Measurements from ENCODE around the gene FFAR2.

Gene FFAR2

GRCh38 chr19:35429698-35430408, 18.2 kb upstream of the FFAR2 start:
- Histone ChIP-seq H3K36me3 (ENCODE audit: control insufficient read depth in 1 of 2, insufficient read depth in 2 of 2, low read length in 2 of 2) (no peaks in the 10 kb centered on the region), H3K4me1 (ENCODE audit: control insufficient read depth in 1 of 2, insufficient read depth in 2 of 2, low read length in 2 of 2) (peaks cover 3 to 5% of the 10 kb centered on the region in 2 donors), H3K27ac (ENCODE audit: low read length) (no peak overlapping the region), H3K4me3 (ENCODE audit: low read depth in 1 of 2, low read length in 2 of 2) (peak overlapping the region in 1 of 2 donors; percentile 32), H3K27me3 (ENCODE audit: low read depth, low read length) (no peaks in the 10 kb centered on the region), H3K9me3 (ENCODE audit: control insufficient read depth in 1 of 2, low read length in 2 of 2) (peaks cover 0 to 8% of the 10 kb centered on the region in 2 donors)

- no peaks in the 10 kb centered on the region for H3K27me3 ChIP-seq (ENCODE audit: low read depth, low read length)
- H3K36me3 ChIP-seq (ENCODE audit: control insufficient read depth in 1 of 2, insufficient read depth in 2 of 2, low read length in 2 of 2) = no peaks in the 10 kb centered on the region
- H3K4me3 ChIP-seq (ENCODE audit: low read depth in 1 of 2, low read length in 2 of 2) = peak overlapping the region in 1 of 2 donors; percentile 32
- H3K4me1 ChIP-seq (ENCODE audit: control insufficient read depth in 1 of 2, insufficient read depth in 2 of 2, low read length in 2 of 2) = peaks cover 3 to 5% of the 10 kb centered on the region in 2 donors
- peaks cover 0 to 8% of the 10 kb centered on the region in 2 donors for H3K9me3 ChIP-seq (ENCODE audit: control insufficient read depth in 1 of 2, low read length in 2 of 2)
- no peak overlapping the region for H3K27ac ChIP-seq (ENCODE audit: low read length)
Measured at GRCh38 chr19:35430409-35431144, 17.5 kb upstream of the FFAR2 start.

- no peak overlapping the region for H3K27ac ChIP-seq (ENCODE audit: low read length)
- no peaks in the 10 kb centered on the region for H3K36me3 ChIP-seq (ENCODE audit: control insufficient read depth in 1 of 2, insufficient read depth in 2 of 2, low read length in 2 of 2)
- no peak overlapping the region for H3K4me3 ChIP-seq (ENCODE audit: low read depth in 1 of 2, low read length in 2 of 2)
- peaks cover 0 to 8% of the 10 kb centered on the region in 2 donors for H3K9me3 ChIP-seq (ENCODE audit: control insufficient read depth in 1 of 2, low read length in 2 of 2)
- H3K27me3 ChIP-seq (ENCODE audit: low read depth, low read length) = no peaks in the 10 kb centered on the region
- peaks cover 9 to 12% of the 10 kb centered on the region in 2 donors for H3K4me1 ChIP-seq (ENCODE audit: control insufficient read depth in 1 of 2, insufficient read depth in 2 of 2, low read length in 2 of 2)
Measured at GRCh38 chr19:35431145-35431807, 16.8 kb upstream of the FFAR2 start.

- Histone ChIP-seq H3K4me1 (ENCODE audit: control insufficient read depth in 1 of 2, insufficient read depth in 2 of 2, low read length in 2 of 2) (peaks cover 17 to 24% of the 10 kb centered on the region in 2 donors), H3K36me3 (ENCODE audit: control insufficient read depth in 1 of 2, insufficient read depth in 2 of 2, low read length in 2 of 2) (no peaks in the 10 kb centered on the region), H3K27me3 (ENCODE audit: low read depth, low read length) (no peaks in the 10 kb centered on the region), H3K9me3 (ENCODE audit: control insufficient read depth in 1 of 2, low read length in 2 of 2) (peaks cover 0 to 8% of the 10 kb centered on the region in 2 donors), H3K4me3 (ENCODE audit: low read depth in 1 of 2, low read length in 2 of 2) (no peak overlapping the region), H3K27ac (ENCODE audit: low read length) (no peak overlapping the region)
Measured at GRCh38 chr19:35432911-35433310, 15.1 kb upstream of the FFAR2 start.

- H3K27ac ChIP-seq (ENCODE audit: low read length) = no peak overlapping the region
- H3K36me3 ChIP-seq (ENCODE audit: control insufficient read depth in 1 of 2, insufficient read depth in 2 of 2, low read length in 2 of 2) = no peaks in the 10 kb centered on the region
- peaks cover 0 to 8% of the 10 kb centered on the region in 2 donors for H3K9me3 ChIP-seq (ENCODE audit: control insufficient read depth in 1 of 2, low read length in 2 of 2)
- peaks cover 17 to 28% of the 10 kb centered on the region in 2 donors for H3K4me1 ChIP-seq (ENCODE audit: control insufficient read depth in 1 of 2, insufficient read depth in 2 of 2, low read length in 2 of 2)
- no peaks in the 10 kb centered on the region for H3K27me3 ChIP-seq (ENCODE audit: low read depth, low read length)
- no peak overlapping the region for H3K4me3 ChIP-seq (ENCODE audit: low read depth in 1 of 2, low read length in 2 of 2)
Measured at GRCh38 chr19:35433448-35433847, 14.6 kb upstream of the FFAR2 start.

GRCh38 chr19:35435896-35436295, 12.2 kb upstream of the FFAR2 start:
- Histone ChIP-seq H3K36me3 (ENCODE audit: control insufficient read depth in 1 of 2, insufficient read depth in 2 of 2, low read length in 2 of 2) (no peaks in the 10 kb centered on the region), H3K9me3 (ENCODE audit: control insufficient read depth in 1 of 2, low read length in 2 of 2) (peaks cover 0 to 8% of the 10 kb centered on the region in 2 donors), H3K27me3 (ENCODE audit: low read depth, low read length) (no peaks in the 10 kb centered on the region), H3K4me3 (ENCODE audit: low read depth in 1 of 2, low read length in 2 of 2) (peak overlapping the region; percentile 16 to 48), H3K27ac (ENCODE audit: low read length) (peak overlapping the region; percentile 12), H3K4me1 (ENCODE audit: control insufficient read depth in 1 of 2, insufficient read depth in 2 of 2, low read length in 2 of 2) (peaks cover 17 to 32% of the 10 kb centered on the region in 2 donors)

GRCh38 chr19:35436477-35437405, 11.3 kb upstream of the FFAR2 start:
- H3K27me3 ChIP-seq (ENCODE audit: low read depth, low read length) = no peaks in the 10 kb centered on the region
- H3K27ac ChIP-seq (ENCODE audit: low read length) = peak overlapping the region; percentile 12
- peaks cover 17 to 32% of the 10 kb centered on the region in 2 donors for H3K4me1 ChIP-seq (ENCODE audit: control insufficient read depth in 1 of 2, insufficient read depth in 2 of 2, low read length in 2 of 2)
- H3K36me3 ChIP-seq (ENCODE audit: control insufficient read depth in 1 of 2, insufficient read depth in 2 of 2, low read length in 2 of 2) = no peaks in the 10 kb centered on the region
- H3K4me3 ChIP-seq (ENCODE audit: low read depth in 1 of 2, low read length in 2 of 2) = peak overlapping the region; percentile 16 to 48
- peaks cover 0 to 2% of the 10 kb centered on the region in 2 donors for H3K9me3 ChIP-seq (ENCODE audit: control insufficient read depth in 1 of 2, low read length in 2 of 2)

- Histone ChIP-seq H3K9me3 (ENCODE audit: control insufficient read depth in 1 of 2, low read length in 2 of 2) (no peaks in the 10 kb centered on the region), H3K27me3 (ENCODE audit: low read depth, low read length) (no peaks in the 10 kb centered on the region), H3K36me3 (ENCODE audit: control insufficient read depth in 1 of 2, insufficient read depth in 2 of 2, low read length in 2 of 2) (no peaks in the 10 kb centered on the region), H3K4me3 (ENCODE audit: low read depth in 1 of 2, low read length in 2 of 2) (peak overlapping the region in 1 of 2 donors; percentile 48), H3K4me1 (ENCODE audit: control insufficient read depth in 1 of 2, insufficient read depth in 2 of 2, low read length in 2 of 2) (peaks cover 17 to 32% of the 10 kb centered on the region in 2 donors), H3K27ac (ENCODE audit: low read length) (peak overlapping the region; percentile 12)
Measured at GRCh38 chr19:35437406-35437951, 10.6 kb upstream of the FFAR2 start.

- Histone ChIP-seq H3K4me3 (ENCODE audit: low read depth in 1 of 2, low read length in 2 of 2) (no peak overlapping the region), H3K36me3 (ENCODE audit: control insufficient read depth in 1 of 2, insufficient read depth in 2 of 2, low read length in 2 of 2) (no peaks in the 10 kb centered on the region), H3K4me1 (ENCODE audit: control insufficient read depth in 1 of 2, insufficient read depth in 2 of 2, low read length in 2 of 2) (peaks cover 17 to 32% of the 10 kb centered on the region in 2 donors), H3K9me3 (ENCODE audit: control insufficient read depth in 1 of 2, low read length in 2 of 2) (no peaks in the 10 kb centered on the region), H3K27ac (ENCODE audit: low read length) (no peak overlapping the region), H3K27me3 (ENCODE audit: low read depth, low read length) (no peaks in the 10 kb centered on the region)
Measured at GRCh38 chr19:35438096-35438495, 10.0 kb upstream of the FFAR2 start.

GRCh38 chr19:35438527-35438926, 9.5 kb upstream of the FFAR2 start:
- Histone ChIP-seq H3K27ac (ENCODE audit: low read length) (no peak overlapping the region), H3K36me3 (ENCODE audit: control insufficient read depth in 1 of 2, insufficient read depth in 2 of 2, low read length in 2 of 2) (no peaks in the 10 kb centered on the region), H3K9me3 (ENCODE audit: control insufficient read depth in 1 of 2, low read length in 2 of 2) (no peaks in the 10 kb centered on the region), H3K4me1 (ENCODE audit: control insufficient read depth in 1 of 2, insufficient read depth in 2 of 2, low read length in 2 of 2) (peaks cover 17 to 32% of the 10 kb centered on the region in 2 donors), H3K4me3 (ENCODE audit: low read depth in 1 of 2, low read length in 2 of 2) (no peak overlapping the region), H3K27me3 (ENCODE audit: low read depth, low read length) (no peaks in the 10 kb centered on the region)
